ENCODE data around the gene EIPR1. TPM values are rescaled to one million over a fixed set of nuclear protein-coding genes. Genes with fewer than 3 reads are reported as not detected.

EIPR1 gene
- total RNA-seq, 1 donor from 2014 or later, result 27.9 TPM

- no peaks in the 10 kb centered on the region for H3K27me3 Mint-ChIP-seq (ENCODE audit: low read depth)
- no peak overlapping the region for H3K27ac Mint-ChIP-seq
- no peaks in the 10 kb centered on the region for H3K4me1 Mint-ChIP-seq
- no peak for DNase-seq (ENCODE audit: low spot score in 2 of 2, unreplicated experiment in 2 of 2)
- no peak overlapping the region for H3K4me3 Mint-ChIP-seq
- peaks cover 23% of the 10 kb centered on the region for H3K36me3 Mint-ChIP-seq
- TF ChIP-seq CTCF (IDR thresholded peaks at IDR 0.05; ENCODE audit: unreplicated experiment), result no peak
- H3K9me3 Mint-ChIP-seq, result peaks cover 31% of the 10 kb centered on the region
Observed at GRCh38 chr2:3269425-3270094, 108.1 kb downstream of the EIPR1 start.

GRCh38 chr2:3268705-3269029 lies 109.0 kb downstream of the EIPR1 start:
- no peak for TF ChIP-seq CTCF (IDR thresholded peaks at IDR 0.05; ENCODE audit: unreplicated experiment)
- H3K36me3 Mint-ChIP-seq, result peaks cover 17% of the 10 kb centered on the region
- no peak overlapping the region for H3K4me3 Mint-ChIP-seq
- no peak overlapping the region for H3K27ac Mint-ChIP-seq
- H3K9me3 Mint-ChIP-seq, result peaks cover 25% of the 10 kb centered on the region
- no peaks in the 10 kb centered on the region for H3K4me1 Mint-ChIP-seq
- H3K27me3 Mint-ChIP-seq (ENCODE audit: low read depth), result no peaks in the 10 kb centered on the region
- DNase-seq (ENCODE audit: low spot score in 2 of 2, unreplicated experiment in 2 of 2), result no peak

- Mint-ChIP-seq H3K36me3 (peaks cover 13% of the 10 kb centered on the region), H3K27ac (no peak overlapping the region), H3K4me1 (no peaks in the 10 kb centered on the region), H3K9me3 (peaks cover 22% of the 10 kb centered on the region), H3K27me3 (ENCODE audit: low read depth) (no peaks in the 10 kb centered on the region), H3K4me3 (no peak overlapping the region)
- TF ChIP-seq CTCF (IDR thresholded peaks at IDR 0.05; ENCODE audit: unreplicated experiment), result no peak
- DNase-seq (ENCODE audit: low spot score in 2 of 2, unreplicated experiment in 2 of 2), result no peak
Observed at GRCh38 chr2:3267869-3268704, 109.5 kb downstream of the EIPR1 start.

- no peak overlapping the region for H3K4me3 Mint-ChIP-seq
- H3K27ac Mint-ChIP-seq, result no peak overlapping the region
- TF ChIP-seq CTCF (IDR thresholded peaks at IDR 0.05; ENCODE audit: unreplicated experiment), result no peak
- no peaks in the 10 kb centered on the region for H3K4me1 Mint-ChIP-seq
- H3K9me3 Mint-ChIP-seq, result peaks cover 15% of the 10 kb centered on the region
- peaks cover 9% of the 10 kb centered on the region for H3K36me3 Mint-ChIP-seq
- no peaks in the 10 kb centered on the region for H3K27me3 Mint-ChIP-seq (ENCODE audit: low read depth)
- no peak for DNase-seq (ENCODE audit: low spot score in 2 of 2, unreplicated experiment in 2 of 2)
Observed at GRCh38 chr2:3266925-3267867, 110.4 kb downstream of the EIPR1 start.

GRCh38 chr2:3265981-3266924 lies 111.4 kb downstream of the EIPR1 start:
- H3K4me3 Mint-ChIP-seq, result no peak overlapping the region
- no peaks in the 10 kb centered on the region for H3K27me3 Mint-ChIP-seq (ENCODE audit: low read depth)
- no peak for TF ChIP-seq CTCF (IDR thresholded peaks at IDR 0.05; ENCODE audit: unreplicated experiment)
- DNase-seq (ENCODE audit: low spot score in 2 of 2, unreplicated experiment in 2 of 2), result no peak
- peaks cover 5% of the 10 kb centered on the region for H3K9me3 Mint-ChIP-seq
- H3K27ac Mint-ChIP-seq, result no peak overlapping the region
- peaks cover 5% of the 10 kb centered on the region for H3K36me3 Mint-ChIP-seq
- no peaks in the 10 kb centered on the region for H3K4me1 Mint-ChIP-seq

Data from mesothelial cell of epicardium (in vitro differentiated cells).